GM18519 (cell line): ENCODE measurements around the gene PRDM8.

Experiments used
- ATAC-seq: cut with Tn5 transposase; IDR thresholded peaks from one replicate; pipeline ENCODE4 v1.9.1; 2021; ENCODE audit warnings: mild to moderate bottlenecking, moderate library complexity; ENCODE audit not compliant: unreplicated experiment, low FRiP score

Gene PRDM8

DNA sequence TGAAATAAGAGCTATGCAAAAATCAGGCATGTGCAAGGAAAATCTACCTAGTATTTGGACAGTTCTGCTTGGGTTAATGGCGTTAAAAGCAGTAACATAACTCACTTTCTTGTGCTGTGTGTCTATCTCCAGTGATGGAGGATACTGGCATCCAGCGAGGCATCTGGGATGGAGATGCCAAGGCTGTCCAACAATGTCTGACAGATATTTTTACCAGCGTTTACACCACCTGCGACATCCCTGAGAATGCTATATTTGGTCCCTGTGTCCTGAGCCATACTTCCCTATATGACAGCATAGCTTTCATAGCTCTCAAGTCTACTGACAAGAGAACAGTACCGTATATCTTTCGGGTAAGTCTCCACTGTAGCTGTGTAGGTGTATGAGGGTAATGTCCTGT, 2.6 kb downstream of the PRDM8 start:
- no peak for ATAC-seq

DNA sequence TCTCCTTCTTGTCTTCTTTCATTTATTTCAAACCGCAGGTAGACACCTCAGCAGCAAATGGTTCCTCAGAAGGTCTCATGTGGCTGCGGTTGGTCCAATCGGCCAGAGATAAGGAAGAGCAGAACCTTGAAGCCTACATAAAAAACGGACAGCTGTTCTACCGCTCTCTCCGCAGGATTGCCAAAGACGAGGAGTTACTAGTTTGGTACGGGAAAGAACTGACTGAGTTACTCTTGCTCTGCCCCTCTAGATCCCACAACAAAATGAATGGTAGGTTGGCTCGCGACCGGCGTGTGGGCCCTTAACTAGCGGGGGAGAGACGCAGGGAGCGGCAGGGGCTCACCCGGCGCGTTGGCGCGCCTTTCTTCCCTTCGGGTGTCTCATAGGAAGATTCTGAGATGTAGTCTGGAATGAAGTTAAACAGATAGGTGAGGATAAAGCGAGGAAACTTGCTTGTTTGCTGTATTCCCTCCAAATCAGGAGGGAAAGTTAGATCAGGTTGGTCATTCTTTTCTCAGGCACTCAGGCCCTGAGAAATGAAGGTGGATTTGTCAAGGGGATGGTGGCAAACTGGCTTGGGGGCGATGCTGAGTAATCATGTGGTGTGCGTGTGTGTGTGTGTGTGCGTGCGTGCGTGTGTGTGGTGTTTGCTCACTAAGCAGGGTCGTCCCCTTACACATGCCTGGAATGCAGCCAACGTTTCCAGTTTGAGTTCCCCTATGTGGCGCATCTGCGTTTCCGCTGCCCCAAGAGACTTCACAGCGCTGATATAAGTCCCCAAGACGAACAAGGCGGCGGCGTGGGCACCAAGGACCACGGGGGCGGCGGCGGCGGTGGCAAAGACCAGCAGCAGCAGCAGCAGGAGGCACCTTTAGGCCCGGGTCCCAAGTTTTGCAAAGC, 4.2 kb downstream of the PRDM8 start:
- ATAC-seq, result no peak

DNA sequence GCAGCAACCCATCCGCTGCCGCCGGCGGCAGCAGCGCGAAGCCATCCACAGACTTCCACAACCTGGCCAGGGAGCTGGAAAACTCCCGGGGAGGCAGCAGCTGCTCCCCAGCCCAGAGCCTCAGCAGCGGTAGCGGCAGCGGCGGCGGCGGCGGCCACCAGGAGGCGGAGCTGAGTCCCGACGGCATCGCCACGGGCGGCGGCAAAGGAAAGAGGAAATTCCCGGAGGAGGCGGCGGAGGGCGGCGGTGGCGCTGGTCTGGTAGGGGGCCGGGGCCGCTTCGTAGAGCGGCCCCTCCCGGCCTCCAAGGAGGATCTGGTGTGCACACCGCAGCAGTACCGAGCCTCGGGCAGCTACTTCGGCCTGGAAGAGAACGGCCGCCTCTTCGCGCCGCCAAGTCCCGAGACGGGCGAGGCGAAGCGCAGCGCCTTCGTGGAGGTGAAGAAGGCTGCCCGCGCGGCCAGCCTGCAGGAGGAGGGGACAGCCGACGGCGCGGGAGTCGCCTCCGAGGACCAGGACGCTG, 4.9 kb downstream of the PRDM8 start:
- peak; percentile 37 for ATAC-seq

DNA sequence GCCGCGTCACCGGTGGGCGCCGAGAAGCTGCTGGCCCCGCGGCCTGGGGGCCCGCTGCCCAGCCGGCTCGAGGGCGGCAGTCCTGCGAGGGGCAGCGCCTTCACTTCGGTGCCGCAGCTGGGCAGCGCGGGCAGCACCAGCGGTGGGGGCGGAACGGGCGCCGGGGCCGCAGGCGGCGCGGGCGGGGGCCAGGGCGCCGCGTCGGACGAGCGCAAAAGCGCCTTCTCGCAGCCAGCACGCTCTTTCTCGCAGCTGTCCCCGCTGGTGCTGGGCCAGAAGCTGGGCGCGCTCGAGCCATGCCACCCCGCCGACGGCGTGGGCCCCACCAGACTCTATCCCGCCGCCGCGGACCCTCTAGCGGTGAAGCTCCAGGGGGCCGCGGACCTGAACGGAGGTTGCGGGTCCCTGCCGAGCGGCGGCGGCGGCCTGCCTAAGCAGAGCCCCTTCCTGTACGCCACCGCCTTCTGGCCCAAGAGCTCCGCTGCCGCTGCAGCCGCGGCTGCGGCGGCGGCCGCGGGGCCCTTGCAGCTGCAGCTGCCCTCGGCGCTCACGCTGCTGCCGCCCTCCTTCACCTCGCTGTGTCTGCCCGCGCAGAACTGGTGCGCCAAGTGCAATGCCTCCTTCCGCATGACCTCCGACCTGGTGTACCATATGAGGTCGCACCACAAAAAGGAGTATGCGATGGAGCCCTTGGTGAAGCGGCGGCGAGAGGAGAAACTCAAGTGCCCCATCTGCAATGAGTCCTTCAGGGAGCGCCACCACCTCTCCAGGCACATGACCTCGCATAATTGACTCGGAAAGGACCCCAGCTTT, 5.6 kb downstream of the PRDM8 start:
- ATAC-seq, result peak; percentile 33

DNA sequence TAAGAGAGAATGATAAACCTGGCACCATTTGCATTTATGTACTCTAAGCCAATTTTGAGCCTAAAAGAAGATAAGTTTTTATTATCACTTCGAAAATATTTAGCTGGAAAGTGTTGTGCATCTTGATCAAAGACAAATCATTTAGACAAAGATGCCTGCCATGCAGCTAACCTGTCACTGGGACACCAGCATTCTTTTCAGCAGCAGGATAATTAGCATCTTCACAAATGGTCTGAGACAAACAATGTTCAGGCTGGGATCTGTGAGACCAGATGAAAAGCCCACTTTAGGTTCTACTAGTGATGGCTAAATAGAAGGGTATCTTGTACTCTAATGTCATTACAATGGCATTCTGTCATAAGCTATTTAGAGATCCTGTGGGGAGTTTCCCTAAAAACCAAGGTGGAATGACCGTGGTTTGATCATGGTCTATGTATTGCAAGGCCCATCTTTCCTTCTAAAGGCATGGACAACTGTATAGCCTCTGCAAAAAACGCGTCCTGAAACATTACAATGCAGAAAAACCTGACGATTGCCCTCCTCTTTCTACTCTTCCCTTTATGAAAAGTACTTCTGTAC, 7.2 kb downstream of the PRDM8 start:
- no peak for ATAC-seq

DNA sequence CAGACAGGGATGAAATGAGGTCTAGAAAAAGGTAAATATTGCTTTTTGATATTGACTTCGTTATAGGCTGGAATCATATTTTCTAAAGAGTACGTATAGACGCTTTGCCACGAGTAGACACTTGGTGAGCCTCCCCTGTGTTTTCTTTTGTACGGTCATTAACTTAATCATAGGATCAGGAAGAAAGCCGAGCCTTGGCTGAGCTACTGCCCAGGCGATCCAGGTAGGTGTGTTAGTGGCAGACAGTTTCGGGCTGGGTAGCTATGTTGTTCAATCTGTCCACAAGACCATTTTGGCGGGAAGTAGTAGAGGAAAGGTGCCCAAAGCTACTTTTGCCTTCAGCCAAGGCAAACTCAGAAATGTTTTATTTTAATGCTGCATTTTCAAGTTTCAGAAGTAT, 8.8 kb downstream of the PRDM8 start:
- no peak for ATAC-seq

DNA sequence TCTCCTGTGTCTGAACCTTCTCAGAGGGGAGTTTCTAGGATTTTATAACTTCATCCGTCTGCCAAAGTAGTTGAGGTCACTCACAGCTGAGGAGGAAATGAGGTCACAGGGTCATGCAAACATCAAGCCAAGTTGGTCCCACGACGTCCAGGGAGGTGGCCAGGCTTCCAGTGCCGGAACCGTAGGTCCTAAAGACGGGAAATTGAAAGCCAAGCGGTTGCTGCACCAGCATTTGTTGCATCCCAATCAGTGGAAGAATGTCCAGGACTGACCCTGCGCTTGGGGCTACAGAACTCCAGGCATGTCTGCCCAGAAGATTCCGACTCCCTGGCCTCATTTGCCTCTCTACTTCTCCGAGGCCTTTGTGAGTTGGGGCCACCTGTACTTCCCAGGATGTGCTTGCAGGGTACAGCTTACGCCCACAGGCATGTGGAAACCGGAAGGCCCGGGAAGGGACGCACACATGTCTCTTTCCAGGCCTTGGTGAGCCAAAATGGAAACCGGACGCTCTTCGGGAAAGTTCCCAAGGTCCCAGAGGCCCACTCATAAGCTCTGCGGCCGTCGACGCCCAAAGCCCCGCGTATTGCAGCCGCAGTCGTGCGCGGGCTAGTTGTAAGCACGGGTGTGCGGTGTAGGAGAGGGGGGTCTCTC, 9.3 kb downstream of the PRDM8 start:
- ATAC-seq, result no peak

DNA sequence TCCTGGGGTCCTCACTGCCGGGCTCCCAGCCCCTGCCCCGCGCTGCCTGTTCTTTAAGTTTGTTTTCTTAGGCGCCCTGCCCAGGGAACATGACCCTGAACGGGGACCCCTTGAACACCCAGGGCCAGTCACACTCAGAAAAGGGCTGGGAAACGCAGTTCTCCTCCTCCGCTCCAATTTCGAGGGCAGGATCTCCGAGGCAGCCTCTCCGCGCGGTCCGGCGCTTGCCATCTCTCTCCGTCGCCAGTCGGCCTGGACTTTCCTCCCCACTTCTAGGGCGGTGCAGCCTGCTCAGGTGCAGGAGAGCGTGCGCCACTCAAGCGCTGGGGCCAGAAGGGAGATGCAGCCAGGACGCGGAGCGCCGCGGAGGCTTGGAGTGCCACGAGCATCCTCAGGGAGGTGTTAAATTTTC, 9.9 kb downstream of the PRDM8 start:
- ATAC-seq, result no peak

DNA sequence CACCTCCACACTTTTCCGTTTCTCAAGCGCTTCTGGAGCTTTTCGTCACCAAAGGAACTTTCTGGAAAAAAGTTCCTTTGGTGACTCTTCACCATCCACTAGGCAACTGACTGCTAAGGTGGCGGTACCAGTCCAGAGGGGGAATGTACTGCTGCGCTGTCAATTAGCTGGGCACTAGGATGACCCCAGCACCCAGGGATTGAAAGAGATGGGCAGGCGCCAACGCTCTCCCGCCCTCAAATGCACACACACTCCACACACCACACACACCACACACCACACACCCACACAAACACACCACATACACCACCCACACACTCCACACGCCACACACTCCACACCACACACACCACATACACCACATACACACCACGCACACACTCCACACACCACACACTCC, 10.4 kb downstream of the PRDM8 start:
- no peak for ATAC-seq

DNA sequence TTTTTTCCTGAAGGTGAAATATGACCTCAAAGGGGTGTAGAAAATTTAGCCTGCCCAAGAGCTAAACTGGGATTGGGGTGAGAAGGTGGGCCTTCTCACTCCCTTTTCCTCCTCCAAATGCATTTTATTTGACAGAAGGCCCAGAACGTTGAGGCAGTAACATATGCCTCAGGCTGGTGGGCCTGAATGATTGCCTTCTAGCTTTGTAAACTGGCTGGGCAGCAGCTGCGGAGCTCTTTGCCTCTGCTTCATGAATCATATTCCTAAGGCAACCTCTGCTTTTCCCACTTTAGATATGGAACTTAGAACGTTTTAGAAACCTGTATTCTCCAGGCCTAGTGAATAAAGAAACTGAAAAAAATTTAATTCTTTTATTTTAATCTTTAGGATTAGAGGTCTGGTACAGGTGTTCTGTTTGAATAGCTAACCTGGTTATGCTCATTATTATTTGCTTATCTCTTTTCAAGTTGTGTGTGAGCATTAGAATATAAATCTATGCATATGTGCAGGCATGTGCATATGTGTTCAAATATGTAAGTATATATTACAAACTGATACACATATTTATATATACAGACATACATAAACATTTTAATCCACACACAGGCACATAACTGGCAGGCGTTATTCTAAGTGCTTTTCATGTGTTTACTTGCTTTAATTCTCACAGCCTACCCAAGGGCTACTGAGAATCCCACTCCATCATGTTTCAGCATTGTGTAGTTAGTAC, 11.5 kb downstream of the PRDM8 start:
- no peak for ATAC-seq

DNA sequence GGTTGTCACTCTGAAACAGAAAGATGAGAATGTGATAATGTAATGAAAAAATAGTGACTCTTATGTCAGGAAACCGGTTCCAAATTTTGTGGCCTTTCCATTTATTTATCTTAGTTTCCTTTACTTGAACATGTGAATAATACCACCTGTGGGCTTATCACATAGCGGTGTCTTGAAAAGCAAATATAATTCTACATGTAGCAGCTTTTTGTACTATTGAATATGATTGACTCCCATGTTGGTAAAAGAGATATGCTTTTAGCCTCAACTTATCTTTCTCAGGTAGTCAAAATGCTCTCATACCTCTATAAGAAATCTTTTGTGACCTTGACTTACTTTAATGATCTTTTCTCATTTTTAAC, 12.0 kb downstream of the PRDM8 start:
- no peak for ATAC-seq

DNA sequence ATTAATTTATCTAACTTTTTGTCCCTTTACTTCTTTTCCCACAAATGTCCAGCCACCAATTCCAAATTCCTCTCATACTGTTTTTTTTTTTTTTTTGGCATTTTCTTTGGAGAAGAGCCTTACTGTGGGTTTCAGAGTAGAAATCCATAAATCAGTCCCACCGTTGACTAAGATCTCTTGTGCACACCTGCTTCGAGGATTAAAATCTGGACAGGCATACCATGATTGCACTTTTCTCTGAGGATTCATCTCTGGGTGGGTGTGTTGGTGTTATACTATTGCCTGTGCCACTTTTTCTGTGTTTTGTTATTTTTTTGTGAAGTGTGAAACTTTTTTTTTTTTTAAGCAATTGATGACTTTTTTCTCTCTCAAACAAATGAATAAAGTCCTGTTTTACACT, 13.2 kb downstream of the PRDM8 start:
- ATAC-seq, result no peak

DNA sequence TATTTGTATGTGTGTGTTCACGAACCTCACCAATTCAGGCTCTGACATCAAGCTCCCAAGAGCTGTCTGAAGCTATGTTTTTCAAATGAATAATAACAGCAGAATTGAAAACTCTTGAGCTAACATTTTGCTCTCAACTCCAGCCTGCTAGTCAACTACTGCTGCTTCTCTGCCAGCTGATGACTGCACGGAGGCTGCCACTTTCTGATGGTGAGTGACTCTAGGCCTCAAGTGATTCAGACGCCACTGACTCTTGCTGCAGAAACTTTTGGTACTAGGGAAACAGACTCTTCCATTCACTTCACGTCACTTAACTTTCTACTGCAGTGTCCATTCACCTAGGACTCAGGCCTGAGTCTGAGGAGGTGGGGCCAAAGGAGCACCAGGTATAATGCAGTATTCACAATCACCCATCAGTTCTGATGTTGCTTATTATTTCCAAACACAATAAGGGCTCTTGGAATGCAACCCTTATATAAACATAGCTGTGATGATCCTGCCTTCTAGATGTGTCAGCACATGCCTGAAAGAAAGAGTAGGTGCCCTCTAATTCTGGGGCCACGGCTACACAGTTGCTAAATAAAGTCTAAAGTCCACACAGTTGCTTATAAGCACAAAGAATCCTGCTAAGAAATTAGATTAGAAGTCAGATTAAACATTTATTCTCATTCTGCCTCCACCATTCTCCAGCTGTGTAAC, 16.0 kb downstream of the PRDM8 start:
- no peak for ATAC-seq

DNA sequence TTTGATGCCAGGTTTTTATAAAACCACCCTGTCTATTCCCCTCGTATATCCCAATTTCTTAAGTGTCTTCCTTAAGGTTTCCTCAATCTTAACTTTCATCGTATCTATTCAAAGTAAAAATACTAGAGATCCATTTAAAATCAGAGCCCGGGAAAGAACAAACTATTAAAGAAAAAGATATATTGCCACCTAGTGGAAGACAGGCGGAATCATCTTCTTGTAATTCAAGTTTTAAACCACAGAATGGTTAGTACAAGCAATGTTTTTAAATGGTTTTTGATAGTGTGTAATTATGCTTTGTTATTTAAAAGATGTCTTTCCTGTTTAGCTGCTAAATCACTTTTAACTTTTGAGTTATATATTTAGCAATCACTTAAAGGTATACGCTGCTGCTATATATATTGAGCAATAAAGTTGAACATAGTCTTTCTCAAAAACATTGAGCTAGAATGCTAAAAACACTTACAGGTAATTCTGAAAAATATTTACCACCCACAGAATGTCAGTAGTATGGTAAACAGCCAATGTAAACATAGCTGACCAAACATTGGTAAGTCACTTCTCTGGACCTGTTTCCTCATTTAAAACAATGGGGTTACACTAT, 18.2 kb downstream of the PRDM8 start:
- ATAC-seq, result peak; percentile 47

DNA sequence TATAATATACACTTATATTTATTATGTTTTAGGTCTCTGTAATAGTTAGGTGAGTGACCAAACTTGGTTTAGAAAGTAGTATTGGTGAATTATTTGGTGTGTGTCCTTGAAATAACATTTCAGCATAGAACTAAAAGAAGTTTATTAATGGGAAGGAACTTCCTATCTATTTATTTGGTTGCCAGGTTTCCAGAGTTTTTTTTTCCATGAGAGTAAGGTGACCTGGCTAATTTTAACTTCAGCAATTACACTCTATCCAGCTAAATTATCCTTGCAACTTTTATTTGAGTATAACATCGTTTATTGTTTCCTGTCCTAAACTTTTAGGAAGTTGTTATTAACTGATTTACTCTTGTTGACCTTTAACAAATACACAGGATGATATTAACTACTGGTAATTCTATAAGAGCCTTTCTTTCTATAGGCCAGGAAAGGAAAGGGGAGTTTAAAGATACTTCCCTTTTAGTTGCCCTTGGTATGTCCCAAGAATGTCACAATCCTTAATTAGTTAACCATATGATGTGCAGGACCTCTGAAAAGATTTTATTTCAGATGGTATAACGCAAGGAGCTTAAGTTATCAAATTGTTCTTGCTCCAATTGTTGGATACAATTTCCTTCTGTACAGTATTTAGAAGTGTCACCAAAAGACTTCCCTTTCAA, 18.9 kb downstream of the PRDM8 start:
- ATAC-seq, result no peak

DNA sequence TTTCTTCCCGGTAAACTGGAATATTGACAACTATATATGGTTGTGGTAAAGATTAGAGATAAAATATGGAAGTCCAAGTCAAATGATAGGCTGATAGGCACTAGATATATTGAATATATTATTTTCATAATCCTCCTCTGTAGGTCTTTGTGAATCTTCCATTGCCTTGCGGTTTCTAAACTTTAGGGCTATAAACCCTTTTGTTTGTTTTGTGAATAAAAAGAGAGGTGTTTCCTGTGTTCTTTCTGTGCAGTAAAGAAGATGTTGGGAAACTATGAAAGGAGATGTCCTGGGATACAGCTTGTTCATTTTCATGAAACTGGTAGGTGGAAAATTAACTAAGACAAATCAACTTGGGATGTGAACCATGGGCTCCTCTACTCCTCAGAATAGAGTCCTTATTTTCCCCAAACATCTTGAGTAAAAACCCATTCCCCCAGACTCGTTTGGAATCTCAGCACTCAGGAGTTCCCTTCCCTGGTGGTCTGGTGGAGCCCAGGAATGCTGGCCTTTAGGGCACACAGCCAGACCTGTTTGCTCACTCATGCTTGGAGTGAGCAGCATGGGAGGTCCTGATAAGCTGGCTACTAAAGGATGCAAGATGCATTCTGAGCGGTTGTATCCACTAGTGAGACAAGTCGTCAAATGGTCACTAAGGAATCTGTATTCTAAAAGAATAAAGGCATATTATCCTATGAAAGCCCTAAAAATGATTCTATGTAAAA, 22.2 kb downstream of the PRDM8 start:
- no peak for ATAC-seq

DNA sequence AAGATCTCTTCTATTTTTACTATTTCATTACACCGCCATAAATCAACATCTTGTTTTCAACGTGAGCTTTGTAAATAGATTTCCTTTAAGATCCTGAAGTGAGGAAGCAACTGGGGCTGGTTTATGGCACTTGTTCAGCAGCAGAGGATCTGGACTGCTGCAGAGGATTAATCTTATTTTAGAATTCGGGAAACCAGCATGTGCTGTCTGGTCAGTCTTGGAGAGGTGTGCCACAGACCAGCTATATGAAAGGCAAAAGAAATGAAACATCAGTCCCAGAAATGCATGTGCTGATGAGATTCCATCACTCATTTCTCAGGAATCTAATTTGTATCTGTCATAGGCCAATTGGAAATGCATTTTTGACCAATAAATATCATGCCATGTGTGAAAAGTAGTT, 23.4 kb downstream of the PRDM8 start:
- ATAC-seq, result no peak

DNA sequence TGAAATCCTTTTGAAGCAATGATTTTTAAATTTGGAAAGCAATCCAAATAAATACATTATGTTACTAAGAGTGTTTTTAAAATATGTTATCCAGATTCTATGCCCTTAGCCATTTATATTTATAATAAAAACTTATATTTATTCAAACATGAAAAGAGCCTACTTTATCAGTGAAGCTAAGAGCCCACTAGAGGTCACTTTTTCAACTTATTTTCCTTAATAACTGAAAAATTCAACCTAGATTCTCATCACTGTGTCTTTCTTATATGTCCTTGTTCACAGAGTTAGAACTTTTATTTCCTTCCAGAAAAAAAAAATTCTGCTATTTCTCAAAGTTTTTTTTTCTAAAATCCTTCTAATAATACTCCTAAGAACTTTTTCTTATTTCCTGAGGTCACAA, 23.9 kb downstream of the PRDM8 start:
- ATAC-seq, result no peak
